Measurements from ENCODE around the gene RHOJ.

Gene RHOJ

GRCh38 chr14:63241096-63241495 is 36.9 kb downstream of the RHOJ start:
- TF ChIP-seq CTCF (IDR thresholded peaks at IDR 0.05): no peak
- TF ChIP-seq ZFX (IDR thresholded peaks at IDR 0.05; ENCODE audit: borderline replicate concordance): no peak

GRCh38 chr14:63243646-63244045 is 39.4 kb downstream of the RHOJ start:
- no peak overlapping the region for H3K27ac ChIP-seq
- no peak for TF ChIP-seq ZFX (IDR thresholded peaks at IDR 0.05; ENCODE audit: borderline replicate concordance)
- no peak for TF ChIP-seq CTCF (IDR thresholded peaks at IDR 0.05)

More at GRCh38 chr14:63241096-63241495, 36.9 kb downstream of the RHOJ start:
- no peak overlapping the region for H3K27ac ChIP-seq

GRCh38 chr14:63245893-63246292 is 41.6 kb downstream of the RHOJ start:
- TF ChIP-seq CTCF (IDR thresholded peaks at IDR 0.05) (no peak), ZFX (IDR thresholded peaks at IDR 0.05; ENCODE audit: borderline replicate concordance) (no peak)
- no peak overlapping the region for H3K27ac ChIP-seq

GRCh38 chr14:63248211-63248610 is 44.0 kb downstream of the RHOJ start:
- no peak overlapping the region for H3K27ac ChIP-seq
- TF ChIP-seq CTCF (IDR thresholded peaks at IDR 0.05): no peak
- no peak for TF ChIP-seq ZFX (IDR thresholded peaks at IDR 0.05; ENCODE audit: borderline replicate concordance)

- no peak overlapping the region for H3K27ac ChIP-seq
- no peak for TF ChIP-seq CTCF (IDR thresholded peaks at IDR 0.05)
- no peak for TF ChIP-seq ZFX (IDR thresholded peaks at IDR 0.05; ENCODE audit: borderline replicate concordance)
Observed at GRCh38 chr14:63249092-63249491, 44.8 kb downstream of the RHOJ start.

GRCh38 chr14:63257299-63257698 is 53.1 kb downstream of the RHOJ start:
- no peak overlapping the region for H3K27ac ChIP-seq
- TF ChIP-seq ZFX (IDR thresholded peaks at IDR 0.05; ENCODE audit: borderline replicate concordance): no peak
- TF ChIP-seq CTCF (IDR thresholded peaks at IDR 0.05): no peak

- no peak for TF ChIP-seq CTCF (IDR thresholded peaks at IDR 0.05)
- no peak for TF ChIP-seq ZFX (IDR thresholded peaks at IDR 0.05; ENCODE audit: borderline replicate concordance)
- H3K27ac ChIP-seq: no peak overlapping the region
Observed at GRCh38 chr14:63262446-63262845, 58.2 kb downstream of the RHOJ start.
